ENCODE results near the gene SLC28A3. TPM values are rescaled to one million over a fixed set of nuclear protein-coding genes. Genes with fewer than 3 reads are reported as not detected.
A peak's percentile ranks its signal among the peaks of the same experiment; 100 is the strongest.

Gene SLC28A3
- total RNA-seq, 1 donor from 2014 or later, result not detected

DNA sequence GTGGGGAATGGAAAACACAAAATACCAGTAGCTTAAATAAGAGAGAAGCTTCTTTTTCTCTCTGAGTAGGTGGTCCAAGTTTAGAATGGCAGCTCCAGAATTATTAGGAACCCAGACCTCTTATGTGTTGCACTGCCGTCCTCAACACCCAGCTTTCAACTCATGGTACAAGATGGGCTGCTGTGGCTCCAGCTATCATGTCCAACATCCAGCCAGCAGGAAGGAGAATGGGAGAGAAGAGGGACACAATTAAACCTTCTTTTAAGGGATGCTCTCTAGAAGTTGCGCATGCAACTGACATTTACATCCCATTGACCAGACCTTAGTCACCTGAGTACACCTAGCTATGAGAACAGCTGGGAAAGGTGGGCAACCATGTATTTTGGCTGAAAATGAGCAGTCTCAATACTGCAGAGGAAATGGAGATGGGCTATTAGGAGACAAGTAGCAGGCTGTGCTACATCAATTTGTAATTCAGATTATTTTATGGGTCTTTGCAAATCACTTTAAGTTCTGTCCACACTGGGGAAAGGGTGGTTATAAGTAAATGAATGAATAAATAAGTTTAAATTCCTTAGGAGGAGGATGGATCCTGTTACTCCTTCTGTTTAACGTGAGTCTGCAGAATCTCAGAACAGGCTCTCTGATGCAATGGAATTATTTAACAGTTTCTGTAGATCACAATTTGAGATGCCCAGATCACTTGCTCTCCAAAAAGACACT is 76.1 kb downstream of the SLC28A3 start:
- H3K27me3 Mint-ChIP-seq (ENCODE audit: unreplicated experiment), result peaks cover 22% of the 10 kb centered on the region
- no peaks in the 10 kb centered on the region for H3K9me3 Mint-ChIP-seq (ENCODE audit: unreplicated experiment)
- H3K27ac Mint-ChIP-seq (ENCODE audit: unreplicated experiment), result no peak overlapping the region
- no peak for DNase-seq (ENCODE audit: extremely low spot score, unreplicated experiment)
- no peak overlapping the region for H3K4me3 Mint-ChIP-seq (ENCODE audit: unreplicated experiment)
- no peaks in the 10 kb centered on the region for H3K36me3 Mint-ChIP-seq (ENCODE audit: unreplicated experiment)
- H3K4me1 Mint-ChIP-seq (ENCODE audit: unreplicated experiment), result peaks cover 2% of the 10 kb centered on the region
- TF ChIP-seq, protein P1, sequence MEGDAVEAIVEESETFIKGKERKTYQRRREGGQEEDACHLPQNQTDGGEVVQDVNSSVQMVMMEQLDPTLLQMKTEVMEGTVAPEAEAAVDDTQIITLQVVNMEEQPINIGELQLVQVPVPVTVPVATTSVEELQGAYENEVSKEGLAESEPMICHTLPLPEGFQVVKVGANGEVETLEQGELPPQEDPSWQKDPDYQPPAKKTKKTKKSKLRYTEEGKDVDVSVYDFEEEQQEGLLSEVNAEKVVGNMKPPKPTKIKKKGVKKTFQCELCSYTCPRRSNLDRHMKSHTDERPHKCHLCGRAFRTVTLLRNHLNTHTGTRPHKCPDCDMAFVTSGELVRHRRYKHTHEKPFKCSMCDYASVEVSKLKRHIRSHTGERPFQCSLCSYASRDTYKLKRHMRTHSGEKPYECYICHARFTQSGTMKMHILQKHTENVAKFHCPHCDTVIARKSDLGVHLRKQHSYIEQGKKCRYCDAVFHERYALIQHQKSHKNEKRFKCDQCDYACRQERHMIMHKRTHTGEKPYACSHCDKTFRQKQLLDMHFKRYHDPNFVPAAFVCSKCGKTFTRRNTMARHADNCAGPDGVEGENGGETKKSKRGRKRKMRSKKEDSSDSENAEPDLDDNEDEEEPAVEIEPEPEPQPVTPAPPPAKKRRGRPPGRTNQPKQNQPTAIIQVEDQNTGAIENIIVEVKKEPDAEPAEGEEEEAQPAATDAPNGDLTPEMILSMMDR (IDR thresholded peaks at IDR 0.05), result no peak

DNA sequence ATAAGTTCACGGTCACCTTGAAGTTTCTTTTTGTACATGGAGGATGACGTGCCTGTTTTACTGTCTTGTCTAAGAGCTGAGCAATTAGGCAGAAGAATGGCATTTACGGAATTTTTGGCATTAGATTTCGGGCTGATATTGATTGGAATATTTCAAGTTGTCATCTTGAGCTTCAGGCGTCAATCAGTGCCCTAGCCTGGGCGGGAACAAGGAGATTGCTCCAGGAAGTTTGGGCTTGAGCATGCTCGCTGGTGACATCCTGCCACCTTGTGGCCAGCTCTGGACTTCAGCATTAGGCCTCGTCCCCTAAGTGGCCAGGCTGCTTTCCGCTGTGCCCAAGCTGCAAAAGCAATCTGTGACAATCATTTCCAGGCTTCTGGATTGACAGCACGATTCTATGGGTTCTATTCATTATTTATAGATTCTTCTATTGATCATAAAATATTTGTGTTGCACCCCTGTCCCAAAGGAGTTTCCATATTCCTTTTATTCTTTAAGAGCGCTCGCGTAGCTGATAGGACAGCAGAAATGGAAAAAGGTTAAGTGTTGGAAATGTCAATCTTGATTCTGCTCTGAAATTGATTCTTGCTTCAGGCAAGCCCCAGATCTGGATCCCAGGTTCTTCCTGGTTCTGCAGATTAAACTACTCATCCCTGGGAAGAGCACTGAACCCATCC is 79.3 kb downstream of the SLC28A3 start:
- TF ChIP-seq, protein P1 (IDR thresholded peaks at IDR 0.05), result peak; percentile 98
- Mint-ChIP-seq H3K36me3 (ENCODE audit: unreplicated experiment) (no peaks in the 10 kb centered on the region), H3K27ac (ENCODE audit: unreplicated experiment) (no peak overlapping the region), H3K9me3 (ENCODE audit: unreplicated experiment) (no peaks in the 10 kb centered on the region), H3K4me1 (ENCODE audit: unreplicated experiment) (peaks cover 2% of the 10 kb centered on the region), H3K4me3 (ENCODE audit: unreplicated experiment) (peak overlapping the region; percentile 39), H3K27me3 (ENCODE audit: unreplicated experiment) (peaks cover 25% of the 10 kb centered on the region)
- DNase-seq (ENCODE audit: extremely low spot score, unreplicated experiment), result peak; percentile 90

DNA sequence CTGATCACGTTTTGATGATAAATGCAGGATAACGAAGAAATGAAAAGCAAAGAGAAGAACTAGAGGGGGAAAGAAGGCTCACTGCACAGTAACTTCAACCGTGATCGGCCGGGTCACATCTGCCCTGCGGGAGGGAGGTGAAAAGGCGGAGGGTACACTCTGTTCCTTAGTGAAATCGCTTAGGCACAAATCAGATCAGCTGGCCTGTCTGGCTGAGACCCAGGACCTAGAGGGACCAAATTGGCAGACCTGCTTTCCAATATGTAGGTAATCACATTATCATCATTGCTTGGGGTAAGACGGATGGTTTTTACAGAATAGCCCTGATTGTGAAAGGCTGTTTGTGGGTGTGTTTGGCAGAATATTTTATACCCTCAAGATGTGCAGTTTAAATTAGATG is 82.2 kb downstream of the SLC28A3 start:
- H3K9me3 Mint-ChIP-seq (ENCODE audit: unreplicated experiment), result no peaks in the 10 kb centered on the region
- no peak overlapping the region for H3K4me3 Mint-ChIP-seq (ENCODE audit: unreplicated experiment)
- TF ChIP-seq, protein P1 (IDR thresholded peaks at IDR 0.05), result no peak
- H3K36me3 Mint-ChIP-seq (ENCODE audit: unreplicated experiment), result no peaks in the 10 kb centered on the region
- H3K27ac Mint-ChIP-seq (ENCODE audit: unreplicated experiment), result no peak overlapping the region
- DNase-seq (ENCODE audit: extremely low spot score, unreplicated experiment), result no peak
- peaks cover 34% of the 10 kb centered on the region for H3K27me3 Mint-ChIP-seq (ENCODE audit: unreplicated experiment)
- H3K4me1 Mint-ChIP-seq (ENCODE audit: unreplicated experiment), result peaks cover 2% of the 10 kb centered on the region

DNA sequence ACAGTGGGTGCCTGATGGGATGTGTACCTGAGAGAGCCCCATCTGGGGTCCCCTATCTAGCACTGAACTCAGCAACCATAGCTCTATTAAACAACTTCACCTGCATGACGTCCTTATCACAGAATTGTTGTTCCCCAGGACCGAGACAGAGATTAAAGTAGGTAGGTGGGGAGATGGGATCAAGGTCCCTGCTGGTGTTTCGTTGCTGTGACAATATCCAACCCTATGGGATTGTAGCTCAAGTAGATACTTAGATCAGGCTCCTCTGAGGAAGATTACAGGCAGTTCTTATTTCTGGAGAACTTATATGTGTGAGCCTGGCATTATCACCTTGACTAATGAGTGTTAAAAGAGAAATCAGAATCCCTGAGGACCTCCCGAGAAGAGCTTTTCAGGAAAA is 84.9 kb downstream of the SLC28A3 start:
- H3K36me3 Mint-ChIP-seq (ENCODE audit: unreplicated experiment), result no peaks in the 10 kb centered on the region
- TF ChIP-seq, protein P1 (IDR thresholded peaks at IDR 0.05), result no peak
- H3K4me3 Mint-ChIP-seq (ENCODE audit: unreplicated experiment), result no peak overlapping the region
- H3K9me3 Mint-ChIP-seq (ENCODE audit: unreplicated experiment), result no peaks in the 10 kb centered on the region
- DNase-seq (ENCODE audit: extremely low spot score, unreplicated experiment), result no peak
- no peak overlapping the region for H3K27ac Mint-ChIP-seq (ENCODE audit: unreplicated experiment)
- H3K4me1 Mint-ChIP-seq (ENCODE audit: unreplicated experiment), result no peaks in the 10 kb centered on the region
- peaks cover 46% of the 10 kb centered on the region for H3K27me3 Mint-ChIP-seq (ENCODE audit: unreplicated experiment)

DNA sequence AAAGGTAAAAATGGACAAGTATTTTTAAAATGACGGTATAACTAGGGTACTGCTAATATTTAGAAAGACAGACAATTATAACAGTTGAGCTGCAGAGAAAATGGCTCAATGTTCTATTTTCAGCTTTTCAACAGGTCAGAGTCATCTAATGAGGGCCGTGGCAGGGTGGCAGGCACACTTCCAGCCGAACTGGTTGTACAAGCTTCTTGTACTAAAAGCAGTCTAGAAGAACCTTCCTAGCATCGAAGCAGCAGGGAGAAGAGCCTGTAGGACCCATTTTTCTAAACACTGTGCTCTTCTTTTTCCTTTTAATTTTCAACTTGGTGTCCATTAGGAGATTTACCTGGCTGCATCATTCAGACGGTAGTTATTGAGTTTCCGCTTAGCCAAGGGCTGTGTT is 85.6 kb downstream of the SLC28A3 start:
- no peak for DNase-seq (ENCODE audit: extremely low spot score, unreplicated experiment)
- Mint-ChIP-seq H3K4me1 (ENCODE audit: unreplicated experiment) (no peaks in the 10 kb centered on the region), H3K4me3 (ENCODE audit: unreplicated experiment) (no peak overlapping the region), H3K27me3 (ENCODE audit: unreplicated experiment) (peaks cover 44% of the 10 kb centered on the region), H3K27ac (ENCODE audit: unreplicated experiment) (no peak overlapping the region), H3K36me3 (ENCODE audit: unreplicated experiment) (no peaks in the 10 kb centered on the region), H3K9me3 (ENCODE audit: unreplicated experiment) (no peaks in the 10 kb centered on the region)
- TF ChIP-seq, protein P1 (IDR thresholded peaks at IDR 0.05), result no peak

Measured in osteocyte (in vitro differentiated cells).